EL (cell line): ENCODE measurements around the gene C1QTNF5.
"Not testable (repeated sequence)": the region's sequence is repeated elsewhere in the genome, so short reads cannot be mapped to it uniquely, and the experiment has no call there.

ENCODE experiments used
- DNase-seq: peaks from one replicate; pipeline ENCODE4 v3.0.0-alpha.2; 2016

The C1QTNF5 gene

GRCh38 chr11:119340335-119341221, at the start of gene C1QTNF5:
TSS of gene C1QTNF5 (minus strand) at chr11:119340883. CDS start at chr11:119340397, 486 bp downstream.
- DNase-seq: peak; percentile 72

GRCh38 chr11:119389611-119390254, 49.0 kb upstream of the C1QTNF5 start:
- DNase-seq: no peak

- no peak for DNase-seq
These were observed 47.4 kb upstream of the C1QTNF5 start for GRCh38 chr11:119388103-119388502.

GRCh38 chr11:119384332-119384731, 43.6 kb upstream of the C1QTNF5 start:
- no peak for DNase-seq

- DNase-seq: not testable (repeated sequence)
These were observed 41.8 kb upstream of the C1QTNF5 start for GRCh38 chr11:119382513-119382912.

- no peak for DNase-seq
These were observed 41.4 kb upstream of the C1QTNF5 start for GRCh38 chr11:119382101-119382500.

- peak; percentile 96 for DNase-seq
These were observed 40.7 kb upstream of the C1QTNF5 start, which contains the start of gene USP2 for GRCh38 chr11:119381181-119381988. TSS of gene USP2 (minus strand) at chr11:119381690. CDS start at chr11:119373480, 8,210 bp downstream.

- DNase-seq: no peak
These were observed 40.1 kb upstream of the C1QTNF5 start for GRCh38 chr11:119380827-119381180.

GRCh38 chr11:119380160-119380826, 39.6 kb upstream of the C1QTNF5 start:
- no peak for DNase-seq

- no peak for DNase-seq
These were observed 38.3 kb upstream of the C1QTNF5 start for GRCh38 chr11:119378851-119379465.

GRCh38 chr11:119377961-119378667, 37.4 kb upstream of the C1QTNF5 start:
- no peak for DNase-seq

GRCh38 chr11:119377112-119377901, 36.6 kb upstream of the C1QTNF5 start:
- DNase-seq: no peak

- no peak for DNase-seq
These were observed 35.6 kb upstream of the C1QTNF5 start for GRCh38 chr11:119376197-119376847.

- DNase-seq: peak; percentile 41
These were observed 34.9 kb upstream of the C1QTNF5 start for GRCh38 chr11:119375337-119376196.

- DNase-seq: no peak
These were observed 34.1 kb upstream of the C1QTNF5 start for GRCh38 chr11:119374632-119375336.

- DNase-seq: peak; percentile 71
These were observed 33.4 kb upstream of the C1QTNF5 start for GRCh38 chr11:119373921-119374631.

- no peak for DNase-seq
These were observed 32.6 kb upstream of the C1QTNF5 start for GRCh38 chr11:119373059-119373920.
